GM12874 (cell line): ENCODE measurements around the gene NTN1.

Source experiments
- CTCF ChIP-seq: IDR thresholded peaks from 2 replicates; pipeline ENCODE4 v1.5.1; 2011; ENCODE audit warnings: low read depth, mild to moderate bottlenecking, control low read depth, low read length, moderate library complexity; ENCODE audit not compliant: insufficient read depth

Gene NTN1

GRCh38 chr17:9003355-9004131 lies 17.8 kb upstream of the NTN1 start:
- TF ChIP-seq CTCF: no peak

- no peak for TF ChIP-seq CTCF
Observed at GRCh38 chr17:9004132-9004960, 17.0 kb upstream of the NTN1 start.

- no peak for TF ChIP-seq CTCF
Observed at GRCh38 chr17:9004961-9005285, 16.4 kb upstream of the NTN1 start.

GRCh38 chr17:9006175-9006767 lies 15.0 kb upstream of the NTN1 start:
- TF ChIP-seq CTCF: no peak

GRCh38 chr17:9007052-9007714 lies 14.1 kb upstream of the NTN1 start:
- TF ChIP-seq CTCF: no peak

GRCh38 chr17:9009096-9009495 lies 12.2 kb upstream of the NTN1 start:
- no peak for TF ChIP-seq CTCF

GRCh38 chr17:9009737-9010136 lies 11.6 kb upstream of the NTN1 start:
- TF ChIP-seq CTCF: no peak
